Smooth muscle cell (in vitro differentiated cells): ENCODE data around the gene HCN4. TPM values are rescaled to one million over a fixed set of nuclear protein-coding genes. Genes with fewer than 3 reads are reported as not detected.

Experiments used
- DNase-seq: peaks from one replicate; lab custom pipeline; 2025; ENCODE audit not compliant: unreplicated experiment; lab: John Stamatoyannopoulos, UW
- H2AFZ ChIP-seq: fragments of 200-600 bp; sonication (generic); 2 replicates; pipeline ENCODE4 v1.6.0; 2016; ENCODE audit warnings: antibody characterized with exemption, low read depth, mild to moderate bottlenecking
- H3F3A ChIP-seq: fragments of 200-600 bp; sonication (generic); 2 replicates; pipeline ENCODE4 v1.6.0; 2017; ENCODE audit warnings: antibody characterized with exemption, low read depth
- H3K27ac ChIP-seq: fragments of 200-600 bp; sonication (generic); 2 replicates; pipeline ENCODE4 v1.5.1; 2016; ENCODE audit warnings: low read depth, mild to moderate bottlenecking
- H3K27me3 ChIP-seq: fragments of 200-600 bp; sonication (generic); 2 replicates; pipeline ENCODE4 v1.6.1; 2016; ENCODE audit warnings: low read depth, mild to moderate bottlenecking
- H3K36me3 ChIP-seq: fragments of 200-600 bp; sonication (generic); 2 replicates; pipeline ENCODE4 v1.5.1; 2016; ENCODE audit warnings: low read depth
- H3K4me1 ChIP-seq: fragments of 200-600 bp; sonication (generic); 2 replicates; pipeline ENCODE4 v1.5.1; 2016; ENCODE audit warnings: low read depth
- H3K4me2 ChIP-seq: fragments of 200-600 bp; sonication (generic); 2 replicates; pipeline ENCODE4 v1.6.0; 2016; ENCODE audit warnings: mild to moderate bottlenecking
- H3K4me3 ChIP-seq: fragments of 200-600 bp; sonication (generic); 2 replicates; pipeline ENCODE4 v1.5.1; 2016; ENCODE audit warnings: mild to moderate bottlenecking
- H3K79me2 ChIP-seq: fragments of 200-600 bp; sonication (generic); 2 replicates; pipeline ENCODE4 v1.6.0; 2016; ENCODE audit warnings: low read depth, mild to moderate bottlenecking
- H3K9ac ChIP-seq: fragments of 200-600 bp; sonication (generic); 2 replicates; pipeline ENCODE4 v1.6.0; 2016; ENCODE audit warnings: low read depth
- H3K9me3 ChIP-seq: fragments of 200-600 bp; sonication (generic); replicated peaks from 2 replicates; pipeline ENCODE4 v1.5.1; 2016; ENCODE audit warnings: low read depth
- H4K20me1 ChIP-seq: fragments of 200-600 bp; sonication (generic); 2 replicates; pipeline ENCODE4 v1.6.0; 2016; ENCODE audit warnings: low read depth
- WGBS: methylation state at CpG from one replicate; pipeline ENCODE4 v1.1.7; 2016; ENCODE audit warnings: low lambda C conversion rate; 5-methylcytosine and 5-hydroxymethylcytosine counted together
- polyA plus RNA-seq: library from polyadenylated mRNA; unstranded; fragments of >200 nt; fragmentation: Nextera tagmentation; extraction: Ambion mirVana; gene quantifications from 2 replicates; pipeline ENCODE4 v1.2.1, GENCODE V29; 2016
- total RNA-seq: library from RNA; depleted of rRNA; stranded (reverse); fragments of >200 nt; gene quantifications from 2 replicates; pipeline ENCODE4 v1.2.3, GENCODE V29; 2014
- TF ChIP-seq, protein P1 (sequence below): fragments of 200-600 bp; sonication (generic); IDR thresholded peaks from 2 replicates; pipeline ENCODE4 v1.5.1; 2017; ENCODE audit warnings: borderline replicate concordance, mild to moderate bottlenecking, antibody characterized with exemption; ENCODE audit not compliant: insufficient read depth, poor library complexity, severe bottlenecking

The HCN4 gene
- total and polyA plus RNA-seq, 2 experiments from 2014 or later, result 0.07 TPM; not detected in 1

DNA sequence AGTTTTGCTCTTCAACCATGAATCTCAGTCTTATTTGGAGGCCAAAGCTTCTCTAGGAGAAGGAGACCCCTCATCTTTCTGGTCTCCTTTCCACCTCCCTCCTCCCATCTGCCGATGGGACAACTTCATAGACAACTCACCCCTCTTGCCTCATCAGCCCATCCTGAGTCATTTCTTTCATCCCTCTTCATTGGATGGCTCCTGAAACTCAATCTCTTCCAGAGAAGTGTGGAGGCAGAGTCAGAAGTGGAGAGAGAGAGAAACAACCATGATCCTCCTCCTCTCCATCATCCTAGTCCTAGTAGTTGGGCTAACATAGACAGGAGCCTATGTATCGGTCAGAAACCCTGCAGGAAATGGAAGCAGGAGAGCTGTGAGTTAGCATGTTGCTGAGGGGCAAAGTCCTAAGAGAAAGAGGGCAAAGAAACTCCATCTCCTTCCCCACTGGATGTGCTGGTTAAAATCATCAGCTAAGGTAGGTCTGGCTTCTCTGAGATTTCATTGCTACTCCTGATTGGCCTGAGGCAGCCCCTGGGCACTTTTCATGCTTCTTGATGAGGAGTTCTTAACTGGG is 21.3 kb upstream of the HCN4 start:
- H3F3A ChIP-seq, result peaks cover 11% of the 10 kb centered on the region
- no peak overlapping the region for H3K4me2 ChIP-seq
- no peak overlapping the region for H3K27ac ChIP-seq
- no peak overlapping the region for H3K9ac ChIP-seq
- no peak for DNase-seq
- no peaks in the 10 kb centered on the region for H3K9me3 ChIP-seq
- 93% methylated on average over 2 of the region's 2 CpGs for WGBS
- TF ChIP-seq, protein P1, sequence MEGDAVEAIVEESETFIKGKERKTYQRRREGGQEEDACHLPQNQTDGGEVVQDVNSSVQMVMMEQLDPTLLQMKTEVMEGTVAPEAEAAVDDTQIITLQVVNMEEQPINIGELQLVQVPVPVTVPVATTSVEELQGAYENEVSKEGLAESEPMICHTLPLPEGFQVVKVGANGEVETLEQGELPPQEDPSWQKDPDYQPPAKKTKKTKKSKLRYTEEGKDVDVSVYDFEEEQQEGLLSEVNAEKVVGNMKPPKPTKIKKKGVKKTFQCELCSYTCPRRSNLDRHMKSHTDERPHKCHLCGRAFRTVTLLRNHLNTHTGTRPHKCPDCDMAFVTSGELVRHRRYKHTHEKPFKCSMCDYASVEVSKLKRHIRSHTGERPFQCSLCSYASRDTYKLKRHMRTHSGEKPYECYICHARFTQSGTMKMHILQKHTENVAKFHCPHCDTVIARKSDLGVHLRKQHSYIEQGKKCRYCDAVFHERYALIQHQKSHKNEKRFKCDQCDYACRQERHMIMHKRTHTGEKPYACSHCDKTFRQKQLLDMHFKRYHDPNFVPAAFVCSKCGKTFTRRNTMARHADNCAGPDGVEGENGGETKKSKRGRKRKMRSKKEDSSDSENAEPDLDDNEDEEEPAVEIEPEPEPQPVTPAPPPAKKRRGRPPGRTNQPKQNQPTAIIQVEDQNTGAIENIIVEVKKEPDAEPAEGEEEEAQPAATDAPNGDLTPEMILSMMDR, result no peak
- no peaks in the 10 kb centered on the region for H3K36me3 ChIP-seq
- no peaks in the 10 kb centered on the region for H4K20me1 ChIP-seq
- H3K4me1 ChIP-seq, result peaks cover 5% of the 10 kb centered on the region
- H3K79me2 ChIP-seq, result no peaks in the 10 kb centered on the region
- H3K4me3 ChIP-seq, result no peak overlapping the region
- H2AFZ ChIP-seq, result no peak overlapping the region
- peaks cover 7% of the 10 kb centered on the region for H3K27me3 ChIP-seq

DNA sequence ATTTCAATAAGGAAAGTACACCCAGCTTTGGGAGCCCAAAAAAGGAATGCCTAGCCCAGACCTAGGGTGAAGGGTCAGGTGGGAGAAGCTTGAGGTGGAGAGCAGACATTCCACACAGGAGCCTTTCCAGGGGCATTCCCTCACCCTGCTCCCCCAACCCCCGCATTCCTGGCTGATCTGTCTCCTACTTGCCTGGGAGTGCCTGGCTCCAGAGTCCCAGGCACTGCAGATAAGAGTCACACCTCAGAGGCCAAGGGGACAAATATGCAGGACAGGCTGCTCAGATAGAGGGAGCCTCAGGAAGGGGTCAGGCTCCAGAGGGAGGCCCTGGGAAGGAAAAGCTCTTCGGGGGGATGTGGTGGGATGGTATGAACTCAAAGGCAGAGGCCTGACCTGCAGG is 20.8 kb upstream of the HCN4 start:
- 73% methylated on average over 2 of the region's 2 CpGs for WGBS
- no peak overlapping the region for H3K27ac ChIP-seq

DNA sequence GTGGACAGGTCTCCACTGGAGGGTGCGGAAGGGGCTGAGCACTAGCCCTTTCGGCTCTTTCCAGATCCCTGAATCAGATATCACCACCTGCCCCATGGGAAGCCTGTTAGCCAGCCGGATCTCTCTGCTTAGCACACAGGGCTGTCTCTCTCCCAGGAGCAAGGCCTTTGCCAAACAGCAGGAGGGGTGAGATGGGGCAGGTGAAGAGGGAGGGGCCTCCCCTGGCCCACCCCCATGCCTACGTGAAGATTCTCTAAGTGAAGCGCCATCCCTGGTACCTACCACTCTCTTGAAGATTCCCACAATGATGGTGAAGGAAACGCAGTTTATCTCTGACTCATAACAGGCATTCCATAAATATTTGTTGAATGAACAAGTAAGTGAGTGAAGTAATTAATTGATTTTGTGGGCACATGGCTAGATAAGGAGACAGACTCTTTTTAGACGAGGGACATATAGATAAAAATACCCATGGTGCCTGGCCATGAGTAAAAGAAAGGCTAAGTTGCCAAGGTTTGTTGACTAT is 19.6 kb upstream of the HCN4 start:
- no peak overlapping the region for H3K4me2 ChIP-seq
- no peaks in the 10 kb centered on the region for H3K27me3 ChIP-seq
- H4K20me1 ChIP-seq, result no peaks in the 10 kb centered on the region
- peaks cover 5% of the 10 kb centered on the region for H3K4me1 ChIP-seq
- 39% methylated on average over 7 of the region's 7 CpGs for WGBS
- no peaks in the 10 kb centered on the region for H3K36me3 ChIP-seq
- peaks cover 11% of the 10 kb centered on the region for H3F3A ChIP-seq
- TF ChIP-seq, protein P1, result no peak
- no peaks in the 10 kb centered on the region for H3K9me3 ChIP-seq
- H3K4me3 ChIP-seq, result no peak overlapping the region
- H3K79me2 ChIP-seq, result no peaks in the 10 kb centered on the region
- DNase-seq, result no peak
- no peak overlapping the region for H3K27ac ChIP-seq
- H3K9ac ChIP-seq, result no peak overlapping the region
- H2AFZ ChIP-seq, result no peak overlapping the region

More for the DNA sequence above, 20.8 kb upstream of the HCN4 start:
- H4K20me1 ChIP-seq, result no peaks in the 10 kb centered on the region
- TF ChIP-seq, protein P1, result no peak
- H3K4me3 ChIP-seq, result no peak overlapping the region
- no peaks in the 10 kb centered on the region for H3K79me2 ChIP-seq
- peaks cover 7% of the 10 kb centered on the region for H3K27me3 ChIP-seq
- peaks cover 5% of the 10 kb centered on the region for H3K4me1 ChIP-seq
- H2AFZ ChIP-seq, result no peak overlapping the region
- H3K9me3 ChIP-seq, result no peaks in the 10 kb centered on the region
- H3K36me3 ChIP-seq, result no peaks in the 10 kb centered on the region
- DNase-seq, result no peak
- H3F3A ChIP-seq, result peaks cover 11% of the 10 kb centered on the region
- H3K9ac ChIP-seq, result no peak overlapping the region
- no peak overlapping the region for H3K4me2 ChIP-seq

DNA sequence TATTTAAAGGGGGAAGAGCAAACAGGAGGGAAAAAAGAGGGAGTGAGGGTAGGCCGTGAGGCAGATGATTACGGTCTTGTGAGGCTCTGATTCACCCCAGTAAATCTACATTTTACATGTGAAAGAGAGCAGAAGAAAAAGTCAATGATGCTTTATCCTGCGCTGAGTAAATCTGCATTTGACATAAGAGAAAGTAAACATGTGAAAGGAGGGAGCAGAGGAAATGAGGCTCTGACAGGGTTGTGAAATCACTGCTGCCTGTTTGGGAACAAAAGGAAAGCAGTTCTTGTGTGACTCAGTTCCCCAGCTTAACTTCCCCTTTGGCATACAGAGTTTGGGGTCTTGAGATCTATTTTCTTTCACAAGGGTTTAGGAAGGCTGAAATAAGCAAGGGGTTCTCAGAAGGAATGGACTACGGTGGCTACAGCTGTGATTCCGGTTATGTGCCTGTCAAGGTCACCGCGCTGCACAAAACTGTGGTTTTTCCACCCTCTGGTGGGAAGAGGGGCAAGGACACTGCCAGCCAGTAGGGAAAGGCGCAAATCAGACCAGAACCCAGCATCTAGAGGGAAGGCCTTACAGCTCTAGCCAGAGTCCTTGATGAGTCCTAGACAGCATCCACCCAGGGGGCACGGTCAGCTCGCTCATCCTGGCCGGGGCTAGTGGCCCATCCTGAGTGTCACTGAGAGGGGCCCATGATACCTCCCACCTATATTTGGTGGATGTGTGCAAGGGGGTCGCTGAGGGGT is 18.9 kb upstream of the HCN4 start:
- TF ChIP-seq, protein P1, result no peak
- no peaks in the 10 kb centered on the region for H3K9me3 ChIP-seq
- no peak overlapping the region for H3K4me2 ChIP-seq
- H3K79me2 ChIP-seq, result no peaks in the 10 kb centered on the region
- WGBS, result 68% methylated on average over 12 of the region's 12 CpGs
- peaks cover 11% of the 10 kb centered on the region for H3F3A ChIP-seq
- no peak overlapping the region for H3K4me3 ChIP-seq
- no peak overlapping the region for H2AFZ ChIP-seq
- H4K20me1 ChIP-seq, result no peaks in the 10 kb centered on the region
- peaks cover 5% of the 10 kb centered on the region for H3K4me1 ChIP-seq
- H3K36me3 ChIP-seq, result no peaks in the 10 kb centered on the region
- no peak overlapping the region for H3K27ac ChIP-seq
- DNase-seq, result no peak
- no peaks in the 10 kb centered on the region for H3K27me3 ChIP-seq
- H3K9ac ChIP-seq, result no peak overlapping the region
